Renal cortex interstitium (tissue), 11 donors: ENCODE data around the gene HOXD9. TPM values are rescaled to one million over a fixed set of nuclear protein-coding genes. Genes with fewer than 3 reads are reported as not detected.

Source experiments
- DNase-seq, 11 donors: peaks; one replicate each; pipeline ENCODE4 v3.0.0-alpha.2; 2013; ENCODE audit warnings: low read depth in 9 of 11, low spot score in 4 of 11; ENCODE audit errors: extremely low read depth in 1 of 11
- polyA plus RNA-seq, 3 donors: library from polyadenylated mRNA; unstranded; fragments of 120-200 nt; gene quantifications; one replicate each; pipeline ENCODE4 v1.2.1, GENCODE V29; 2013; ENCODE audit not compliant: insufficient read length in 3 of 3

The HOXD9 gene
- polyA plus RNA-seq, 3 donors = 74.3 to 99.6 (median 80.9) TPM

- no peak for DNase-seq
Measured at GRCh38 chr2:176145085-176145969, 22.8 kb downstream of the HOXD9 start.

- peak in 2 of 11 donors; percentile 64 to 71 for DNase-seq
Measured at GRCh38 chr2:176146101-176146500, 23.6 kb downstream of the HOXD9 start.

GRCh38 chr2:176146645-176147044 is 24.1 kb downstream of the HOXD9 start:
- no peak for DNase-seq

GRCh38 chr2:176147210-176147799 is 24.8 kb downstream of the HOXD9 start:
- DNase-seq = no peak

- no peak for DNase-seq
Measured at GRCh38 chr2:176147800-176148496, 25.4 kb downstream of the HOXD9 start.

DNA sequence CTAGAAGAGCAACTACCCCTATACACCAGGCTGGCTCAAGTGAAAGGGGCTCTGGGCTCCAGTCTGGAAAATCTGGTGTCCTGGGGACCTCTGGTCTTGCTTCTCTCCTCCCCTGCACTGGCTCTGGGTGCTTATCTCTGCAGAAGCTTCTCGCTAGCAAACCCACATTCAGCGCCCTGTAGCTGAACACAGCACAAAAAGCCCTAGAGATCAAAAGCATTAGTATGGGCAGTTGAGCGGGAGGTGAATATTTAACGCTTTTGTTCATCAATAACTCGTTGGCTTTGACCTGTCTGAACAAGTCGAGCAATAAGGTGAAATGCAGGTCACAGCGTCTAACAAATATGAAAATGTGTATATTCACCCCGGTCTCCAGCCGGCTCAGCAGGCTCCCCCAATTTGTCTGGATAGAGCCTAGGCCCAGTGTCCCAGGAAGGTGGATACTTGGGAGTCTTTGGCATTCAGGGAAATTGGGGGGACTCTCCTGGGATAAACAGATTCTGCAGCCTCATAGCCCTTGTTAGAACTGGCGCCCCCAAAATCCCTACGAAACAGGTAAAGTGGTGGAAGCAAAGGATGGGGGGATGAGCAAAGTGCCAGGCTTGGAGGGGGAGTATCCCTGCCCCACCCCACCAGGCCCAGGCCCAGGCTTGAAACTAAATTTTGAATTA is 26.4 kb downstream of the HOXD9 start:
- DNase-seq = no peak

DNA sequence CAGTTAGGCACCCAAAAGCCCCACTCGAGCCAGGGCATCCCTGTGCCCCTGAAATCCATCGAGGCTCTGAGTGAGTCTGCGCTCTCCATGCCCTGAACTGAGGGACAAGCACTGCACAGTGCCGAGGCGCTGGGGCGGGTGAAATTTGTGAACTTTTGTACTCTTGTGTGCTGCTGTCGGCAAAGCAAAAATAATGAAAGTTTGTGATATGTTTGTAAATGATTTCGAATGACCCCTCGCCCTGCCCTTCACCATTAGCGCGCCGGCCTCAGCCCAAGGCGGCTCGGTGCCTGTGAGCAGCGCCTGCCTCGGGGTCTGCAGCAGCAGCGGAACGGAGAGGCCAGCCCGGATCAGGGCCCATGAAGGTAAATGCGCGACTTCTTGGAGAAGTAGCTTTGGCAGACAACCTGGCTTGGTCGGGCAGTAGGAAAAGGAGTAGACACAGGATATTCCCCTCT is 27.0 kb downstream of the HOXD9 start:
- no peak for DNase-seq

DNA sequence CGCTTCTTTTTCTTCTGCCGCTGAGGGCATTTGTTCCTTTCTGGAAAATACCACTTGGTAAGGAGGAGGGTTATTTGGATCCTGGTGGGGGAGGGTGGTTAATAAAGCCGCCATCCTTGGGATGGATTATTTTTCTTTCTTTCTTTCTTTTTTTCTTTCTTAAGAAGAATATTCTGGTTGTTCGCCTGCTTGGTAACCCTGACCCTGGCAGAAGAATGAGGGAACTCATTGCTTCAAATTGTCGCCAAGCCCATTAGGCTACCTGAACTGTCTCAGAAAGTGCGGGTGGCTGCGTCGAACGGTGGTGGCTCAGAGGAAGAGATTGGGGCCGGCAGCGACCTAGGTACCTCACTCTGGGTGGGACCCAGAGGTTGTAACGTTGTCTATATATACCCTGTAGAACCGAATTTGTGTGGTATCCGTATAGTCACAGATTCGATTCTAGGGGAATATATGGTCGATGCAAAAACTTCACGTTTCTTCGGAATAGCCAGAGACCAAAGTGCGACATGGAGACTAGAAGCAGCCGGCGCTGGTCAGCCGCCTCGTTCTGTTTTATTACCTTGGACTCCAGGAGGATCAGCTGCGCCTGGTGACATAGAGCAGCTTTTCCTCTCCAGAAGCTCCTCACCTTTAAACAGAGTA is 27.5 kb downstream of the HOXD9 start:
- no peak for DNase-seq

DNA sequence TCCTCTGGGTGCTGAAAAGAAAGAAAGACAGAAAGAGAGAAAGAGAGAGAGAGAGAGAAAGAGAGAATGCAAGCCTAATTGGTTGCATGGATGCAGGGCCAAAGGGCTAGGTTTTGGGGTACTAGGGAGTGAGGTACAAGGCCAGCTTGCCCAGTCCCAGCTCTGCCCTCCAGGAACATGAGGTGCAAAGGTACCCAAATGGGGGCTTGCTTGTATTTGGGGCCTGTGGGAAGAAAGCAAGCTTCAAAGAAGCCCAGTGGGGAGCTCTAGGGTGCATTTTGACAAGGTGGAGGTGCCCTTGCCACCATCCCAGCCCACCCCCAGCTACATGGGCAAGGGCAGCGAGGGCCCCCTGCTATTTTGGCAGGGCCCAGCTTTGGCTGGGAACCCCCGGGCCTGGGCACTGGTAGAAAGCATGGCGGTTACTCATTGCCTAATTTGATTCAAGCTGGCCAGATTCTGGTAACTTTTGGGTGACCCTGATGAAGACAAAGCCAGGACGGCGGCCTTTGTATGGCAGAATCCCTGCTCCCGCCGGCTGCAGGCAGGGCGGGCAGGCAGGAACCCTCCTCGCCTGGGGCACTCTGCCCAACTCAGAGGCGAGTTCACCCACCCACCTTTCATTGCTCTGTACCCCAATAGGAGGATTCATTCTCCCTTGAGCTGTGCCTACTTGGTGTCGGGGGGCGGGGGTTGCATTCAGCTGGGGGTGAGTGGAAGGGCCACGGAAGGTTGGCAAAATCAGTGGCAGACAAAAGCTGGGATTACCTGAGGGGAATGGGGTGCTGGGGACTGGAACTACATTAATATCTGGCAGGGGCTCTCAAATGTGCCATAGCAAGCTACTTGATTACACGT is 28.3 kb downstream of the HOXD9 start:
- DNase-seq = no peak

DNA sequence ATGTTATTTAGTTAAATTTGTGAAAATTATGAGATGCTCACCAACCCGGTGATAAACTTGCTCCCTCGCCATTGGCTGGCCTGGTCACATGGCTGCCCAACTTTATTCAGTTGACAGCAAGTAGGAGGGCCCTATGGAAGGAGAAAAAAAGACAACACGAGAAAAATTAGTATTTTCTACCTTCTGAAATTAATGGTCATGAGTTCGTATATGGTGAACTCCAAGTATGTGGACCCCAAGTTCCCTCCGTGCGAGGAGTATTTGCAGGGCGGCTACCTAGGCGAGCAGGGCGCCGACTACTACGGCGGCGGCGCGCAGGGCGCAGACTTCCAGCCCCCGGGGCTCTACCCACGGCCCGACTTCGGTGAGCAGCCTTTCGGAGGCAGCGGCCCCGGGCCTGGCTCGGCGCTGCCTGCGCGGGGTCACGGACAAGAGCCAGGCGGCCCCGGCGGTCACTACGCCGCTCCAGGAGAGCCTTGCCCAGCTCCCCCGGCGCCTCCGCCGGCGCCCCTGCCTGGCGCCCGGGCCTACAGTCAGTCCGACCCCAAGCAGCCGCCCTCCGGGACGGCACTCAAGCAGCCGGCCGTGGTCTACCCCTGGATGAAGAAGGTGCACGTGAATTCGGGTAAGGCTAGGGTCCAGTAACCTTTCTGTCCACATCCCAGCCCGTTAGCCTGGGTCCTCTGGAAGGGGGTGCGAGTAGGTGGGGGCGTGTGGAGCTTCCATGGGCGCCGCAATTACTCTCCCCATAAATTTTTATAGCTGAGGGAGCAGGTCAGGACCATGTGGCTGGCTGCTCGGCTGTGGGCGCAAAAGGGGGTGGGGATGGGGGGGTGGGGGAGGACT is 29.1 kb downstream of the HOXD9 start, which contains the start of gene HOXD4:
Gene HOXD4, plus strand, starts transcription at position 109 of the 846 bp plus-strand sequence. Its CDS starts 84 bp downstream, at position 193.
- no peak for DNase-seq

- DNase-seq = peak in 1 of 11 donors; percentile 13
Measured at GRCh38 chr2:176152350-176153181, 30.0 kb downstream of the HOXD9 start.

DNA sequence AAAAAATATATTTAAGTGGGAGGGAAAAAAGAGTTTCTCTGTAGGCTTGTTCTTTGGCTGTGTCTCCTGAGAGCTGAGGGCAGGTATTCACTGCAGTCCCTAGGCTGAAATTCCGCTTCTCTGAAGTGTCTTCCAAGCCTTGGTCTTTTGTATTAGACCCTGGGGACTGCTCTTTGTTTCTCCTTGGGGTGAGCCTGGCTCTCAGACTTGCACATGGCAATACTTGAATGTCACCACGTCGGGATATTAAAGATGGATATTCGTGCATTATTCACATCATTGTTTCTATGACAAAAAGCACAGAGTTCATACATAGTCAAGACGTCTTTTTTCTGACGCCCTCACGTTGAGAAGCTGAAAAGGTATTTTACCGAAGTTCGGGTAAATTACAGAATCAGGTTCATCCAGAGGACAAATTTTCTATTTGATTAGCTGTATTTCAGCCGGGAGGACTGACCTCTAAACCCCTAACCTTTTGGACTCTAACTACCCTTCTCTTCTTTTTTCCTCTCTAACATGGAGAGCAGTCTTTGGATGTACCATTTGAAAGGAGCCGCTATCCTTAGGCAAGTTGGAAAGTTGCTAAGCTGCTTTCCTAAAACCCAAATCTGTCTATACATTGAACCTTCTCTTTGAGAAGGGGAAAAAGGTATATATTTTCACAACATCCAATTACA is 32.2 kb downstream of the HOXD9 start:
- no peak for DNase-seq

DNA sequence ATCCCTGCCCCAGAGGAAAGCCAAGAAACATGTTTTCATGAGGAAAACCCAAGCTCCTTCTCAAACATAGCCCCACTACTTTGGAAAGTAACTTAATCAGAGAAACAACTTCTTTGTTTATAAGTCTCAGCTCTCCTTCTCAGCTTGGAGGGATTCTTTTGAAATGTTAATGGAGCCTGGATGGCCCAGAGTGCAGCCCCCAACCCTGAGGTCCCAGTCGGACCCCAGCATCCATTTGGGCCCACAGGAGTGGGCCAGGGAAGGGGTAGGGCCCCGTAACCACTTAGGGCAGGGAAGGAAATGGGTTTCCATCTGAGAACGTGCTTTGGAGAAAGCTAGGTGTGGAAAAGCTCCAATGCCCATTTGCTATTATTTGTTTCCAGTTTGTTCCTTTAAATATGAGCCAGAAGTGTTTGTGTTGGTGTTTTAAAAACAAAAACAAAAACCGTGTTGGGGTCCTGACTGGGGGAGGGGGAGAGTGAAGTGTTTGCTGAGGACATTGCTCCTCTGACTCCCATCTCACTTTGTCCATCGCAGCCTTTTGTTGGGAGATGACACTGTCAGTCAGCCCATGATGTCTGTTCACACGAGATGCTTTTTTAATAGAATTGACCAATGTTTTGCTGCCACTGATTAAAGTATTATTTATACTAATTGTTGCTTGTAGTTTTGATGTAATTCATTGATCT is 33.0 kb downstream of the HOXD9 start:
- no peak for DNase-seq

- no peak for DNase-seq
Measured at GRCh38 chr2:176156301-176156806, 33.8 kb downstream of the HOXD9 start.
